HG03045 (cell line): ENCODE data around the gene HBS1L.

Source experiments
- ATAC-seq: cut with Tn5 transposase; IDR thresholded peaks from one replicate; pipeline ENCODE4 v1.9.1; 2021; ENCODE audit warnings: mild to moderate bottlenecking, moderate library complexity; ENCODE audit not compliant: unreplicated experiment

HBS1L gene

DNA sequence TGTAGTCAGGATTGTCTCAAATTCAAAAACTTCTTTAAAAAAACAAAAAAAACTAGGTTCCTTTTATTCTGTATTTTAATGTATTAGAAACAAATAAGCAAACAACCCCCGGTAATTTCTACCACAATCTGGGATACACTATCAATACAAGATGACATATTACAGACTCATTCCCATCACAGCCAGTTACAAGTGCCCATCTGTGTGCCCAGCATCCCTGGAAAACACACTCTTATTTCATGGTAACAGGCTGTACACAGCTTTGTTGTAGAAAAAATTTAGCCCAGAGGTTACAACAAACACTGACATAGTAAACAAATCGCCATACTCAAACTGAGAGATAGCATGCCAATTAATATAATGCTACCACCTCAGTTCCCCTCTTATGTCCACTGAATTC lies 16.3 kb downstream of the HBS1L start:
- no peak for ATAC-seq

DNA sequence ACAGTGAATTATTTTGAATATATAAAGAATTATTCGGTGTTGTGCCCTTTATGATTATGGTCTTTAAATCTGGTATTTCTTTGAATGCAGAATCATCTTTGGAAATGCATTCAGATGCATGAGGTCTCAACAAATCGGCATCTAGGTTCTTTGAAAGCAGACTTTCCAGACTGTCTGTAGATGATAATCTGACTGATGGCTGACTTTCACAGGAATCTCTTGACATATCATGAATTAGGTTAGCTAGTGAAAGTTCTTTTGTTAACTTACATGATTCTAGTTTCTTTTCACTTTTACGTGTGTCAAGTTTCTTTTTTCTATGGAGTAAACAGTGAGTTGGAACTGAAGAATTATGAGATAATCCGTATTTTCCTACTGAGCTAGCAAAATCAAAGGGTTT lies 17.1 kb downstream of the HBS1L start:
- ATAC-seq, result no peak

- ATAC-seq, result no peak
Measured at GRCh38 chr6:135036731-135037420, 17.7 kb downstream of the HBS1L start.

- ATAC-seq, result no peak
Measured at GRCh38 chr6:135033238-135033637, 21.4 kb downstream of the HBS1L start.

DNA sequence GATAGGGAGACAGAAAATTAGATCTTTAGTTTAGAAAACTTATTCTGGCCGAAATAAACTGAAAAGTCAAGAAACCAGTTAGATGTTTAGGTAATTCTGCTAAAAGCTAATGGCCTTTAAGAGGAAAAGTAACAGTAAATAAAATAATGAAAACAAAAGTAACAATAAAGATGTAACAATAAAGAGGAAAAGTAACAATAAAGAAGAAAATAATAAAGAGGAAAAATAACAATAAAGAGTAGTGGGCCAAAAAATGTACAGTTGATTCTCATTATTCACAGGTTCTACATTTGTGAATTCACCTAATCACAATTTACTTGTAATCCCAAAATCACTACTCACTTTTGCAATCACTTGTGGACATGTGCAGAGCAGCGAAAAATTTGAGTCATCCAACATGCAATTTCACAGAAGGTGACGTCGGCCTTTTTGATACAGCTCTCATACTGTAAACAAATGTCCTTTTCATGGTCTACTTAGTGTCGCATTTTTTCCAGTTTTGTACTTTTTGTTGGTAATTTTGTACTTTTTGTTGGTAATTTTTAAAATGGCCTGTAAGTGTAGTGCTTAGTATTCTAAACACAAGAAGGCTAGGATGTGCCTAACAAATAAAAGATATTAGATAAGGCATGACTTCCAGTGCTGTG lies 24.0 kb downstream of the HBS1L start:
- ATAC-seq, result no peak

- ATAC-seq, result peak; percentile 89
Measured at GRCh38 chr6:135030056-135030473, 24.6 kb downstream of the HBS1L start.

GRCh38 chr6:135025775-135026174 lies 28.8 kb downstream of the HBS1L start:
- ATAC-seq, result no peak

DNA sequence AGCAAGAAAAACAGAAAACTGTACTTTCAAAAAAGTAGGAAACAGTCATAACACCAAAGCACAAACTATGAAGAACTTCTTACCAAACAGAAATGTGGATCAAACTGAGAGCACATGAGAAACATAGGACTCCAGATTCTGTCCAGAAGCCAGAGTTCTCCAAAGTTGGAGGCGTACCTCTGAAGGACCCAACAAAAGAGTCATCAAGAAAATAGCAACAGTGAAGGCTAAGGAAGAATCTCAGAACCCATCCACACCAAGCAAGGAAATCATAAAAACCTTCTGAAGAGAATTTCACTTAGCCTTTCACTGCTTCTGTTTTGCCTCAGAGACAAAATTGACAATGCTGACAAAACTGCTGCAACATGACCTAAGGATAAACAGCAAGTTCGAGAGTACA lies 29.4 kb downstream of the HBS1L start:
- ATAC-seq, result no peak

DNA sequence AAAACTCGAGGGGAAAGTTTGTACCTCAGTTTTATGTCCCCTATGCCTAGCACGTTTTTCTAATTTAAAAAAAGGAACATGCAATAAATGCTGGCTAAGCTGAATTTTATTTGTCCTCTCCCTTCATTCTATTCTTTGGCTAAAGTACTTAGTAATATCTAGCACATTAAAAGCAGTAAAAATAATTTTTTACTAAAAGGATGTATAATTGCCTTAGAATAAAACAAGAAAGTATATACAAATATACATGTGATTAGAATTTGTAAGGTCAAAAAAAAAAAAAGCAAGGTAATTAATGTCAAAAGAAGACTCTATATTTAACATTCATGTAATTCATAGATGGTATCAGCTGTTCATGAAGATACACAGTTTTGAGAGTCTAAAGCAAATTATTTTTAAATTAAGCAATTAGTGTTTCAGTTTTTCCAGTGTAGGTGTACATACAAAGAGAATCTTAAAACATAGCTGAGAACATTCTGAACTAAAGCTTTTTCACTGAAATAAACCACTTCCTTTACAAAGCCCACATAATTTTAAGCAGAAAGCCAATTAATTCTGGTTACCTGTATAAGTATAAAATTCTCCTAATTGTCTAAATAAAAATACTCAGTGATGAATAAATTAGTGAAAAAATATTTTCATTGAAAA lies 32.4 kb downstream of the HBS1L start:
- no peak for ATAC-seq

DNA sequence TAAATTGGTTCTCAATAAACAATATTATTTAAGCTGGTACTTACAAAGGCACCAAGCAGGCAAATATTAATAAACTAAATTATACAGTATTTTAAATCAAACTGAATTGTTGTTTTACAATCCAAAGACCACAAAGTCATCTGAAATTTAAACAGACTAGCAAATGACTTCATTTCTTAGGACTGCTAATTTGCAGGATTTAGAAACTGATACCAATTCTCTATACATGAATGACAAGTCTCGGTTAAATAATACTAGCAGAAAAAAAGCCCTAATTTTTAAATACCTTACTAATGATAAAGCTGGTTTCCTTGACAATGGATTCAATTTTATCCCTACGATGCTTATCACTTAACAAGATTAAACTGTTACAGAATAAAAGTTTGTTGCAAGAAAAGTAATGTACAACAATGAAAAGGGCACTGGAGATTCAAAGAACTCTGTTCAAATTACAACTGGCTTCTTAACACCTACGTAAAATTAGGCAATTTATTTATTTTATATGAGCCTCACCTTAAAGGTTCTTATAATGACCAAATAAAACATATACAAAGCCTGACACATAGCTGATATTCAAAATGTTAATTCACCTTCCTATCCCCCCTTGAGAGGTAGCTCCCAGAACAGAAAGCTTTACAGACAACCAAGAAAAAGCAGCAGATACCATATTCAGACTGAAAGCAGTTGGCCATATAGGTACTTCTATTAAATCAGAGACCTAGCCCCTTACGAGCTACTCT lies 33.1 kb downstream of the HBS1L start:
- no peak for ATAC-seq

DNA sequence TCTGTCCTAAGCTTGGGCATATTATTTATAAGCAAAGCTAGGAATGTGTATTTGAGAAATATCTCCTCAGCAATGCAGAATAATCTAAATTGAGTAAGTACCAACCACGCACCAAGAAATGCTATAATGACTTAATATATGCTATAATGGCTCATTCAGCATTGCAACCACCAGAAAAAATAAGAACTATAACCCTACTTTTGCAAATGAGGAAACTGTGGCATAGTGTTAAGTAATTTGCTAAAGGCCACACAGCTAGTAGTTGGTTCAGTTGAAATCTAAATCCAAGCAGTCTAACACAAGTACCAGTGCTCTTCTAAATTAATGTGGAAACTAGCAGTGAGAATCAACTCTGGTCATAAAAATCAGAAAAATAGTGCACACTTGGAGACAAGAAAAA lies 35.7 kb downstream of the HBS1L start:
- ATAC-seq, result no peak

DNA sequence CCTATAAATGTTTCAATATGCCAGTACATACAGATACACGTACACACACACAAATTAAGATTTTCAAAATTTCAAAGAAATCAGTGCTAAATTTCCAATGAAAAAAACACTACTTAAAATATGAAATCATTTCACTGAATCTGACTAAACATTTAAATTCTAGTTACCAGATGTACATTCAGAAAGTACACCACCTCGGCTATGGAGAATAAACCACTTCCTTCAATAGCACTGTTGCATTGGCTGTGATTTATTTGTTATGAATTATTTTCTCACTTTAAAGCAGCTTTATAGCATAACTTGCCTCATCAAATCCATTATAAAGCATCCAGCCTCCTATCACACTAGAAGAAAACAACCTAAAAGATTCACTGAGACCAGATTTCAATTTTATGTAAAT lies 36.6 kb downstream of the HBS1L start:
- no peak for ATAC-seq

DNA sequence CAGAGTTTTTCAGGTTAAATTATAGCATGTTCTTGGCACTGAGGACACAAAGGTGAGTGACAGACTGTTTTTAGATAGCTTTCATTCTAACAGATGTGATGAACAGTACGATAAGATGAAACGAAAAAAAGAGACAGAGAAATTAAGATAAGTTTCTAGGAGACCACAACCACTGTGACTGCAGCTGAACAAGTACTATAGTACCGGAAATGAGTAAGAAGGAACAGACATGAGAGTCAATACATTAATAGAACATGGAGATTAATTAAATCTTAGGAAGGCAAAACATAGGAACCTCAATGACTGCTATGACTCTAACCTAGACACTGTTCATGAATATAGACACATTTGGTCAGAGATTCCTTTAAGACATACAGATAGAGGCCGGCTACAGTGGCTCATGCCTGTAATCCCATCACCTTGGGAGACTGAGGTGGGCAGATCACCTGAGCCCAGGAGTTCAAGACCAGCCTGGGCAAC lies 40.2 kb downstream of the HBS1L start:
- ATAC-seq, result peak; percentile 95

DNA sequence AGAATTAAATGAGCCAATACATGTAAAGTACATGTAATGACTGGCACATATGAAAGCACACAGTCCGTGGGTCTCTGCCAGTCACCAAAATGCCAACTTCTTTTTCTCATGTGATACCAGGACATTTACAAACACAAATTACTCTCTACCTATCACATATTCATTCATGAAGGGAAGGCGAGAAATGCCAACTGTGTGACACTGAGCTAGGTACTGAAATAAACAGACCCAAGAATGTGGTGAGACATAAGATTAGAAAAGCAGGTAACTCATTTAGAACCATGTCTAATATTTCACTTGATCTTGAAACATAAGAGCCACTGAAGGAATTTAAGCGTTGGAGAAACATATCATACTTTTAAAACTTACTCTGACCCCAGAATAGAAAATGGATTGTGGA lies 41.4 kb downstream of the HBS1L start:
- no peak for ATAC-seq

GRCh38 chr6:135012764-135013163 lies 41.9 kb downstream of the HBS1L start:
- no peak for ATAC-seq

GRCh38 chr6:135012349-135012748 lies 42.3 kb downstream of the HBS1L start:
- ATAC-seq, result no peak

DNA sequence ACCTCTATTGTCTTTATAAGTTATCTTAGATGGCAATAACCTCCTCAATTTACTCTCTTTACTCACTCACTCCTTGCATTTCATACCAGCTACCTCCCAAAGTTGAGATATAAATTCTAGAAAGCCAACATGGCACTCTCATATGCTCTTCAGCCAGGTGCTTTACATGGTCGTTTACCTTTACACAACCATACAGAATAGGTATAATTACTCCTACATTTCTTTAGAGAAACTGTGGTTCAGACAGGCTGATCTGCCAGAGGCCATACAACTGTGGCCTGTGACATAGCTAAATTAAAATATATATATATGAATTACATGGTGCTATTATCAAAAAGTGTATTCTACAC lies 45.7 kb downstream of the HBS1L start:
- ATAC-seq, result peak; percentile 24

- peak; percentile 78 for ATAC-seq
Measured at GRCh38 chr6:135008072-135008940, 46.3 kb downstream of the HBS1L start.

DNA sequence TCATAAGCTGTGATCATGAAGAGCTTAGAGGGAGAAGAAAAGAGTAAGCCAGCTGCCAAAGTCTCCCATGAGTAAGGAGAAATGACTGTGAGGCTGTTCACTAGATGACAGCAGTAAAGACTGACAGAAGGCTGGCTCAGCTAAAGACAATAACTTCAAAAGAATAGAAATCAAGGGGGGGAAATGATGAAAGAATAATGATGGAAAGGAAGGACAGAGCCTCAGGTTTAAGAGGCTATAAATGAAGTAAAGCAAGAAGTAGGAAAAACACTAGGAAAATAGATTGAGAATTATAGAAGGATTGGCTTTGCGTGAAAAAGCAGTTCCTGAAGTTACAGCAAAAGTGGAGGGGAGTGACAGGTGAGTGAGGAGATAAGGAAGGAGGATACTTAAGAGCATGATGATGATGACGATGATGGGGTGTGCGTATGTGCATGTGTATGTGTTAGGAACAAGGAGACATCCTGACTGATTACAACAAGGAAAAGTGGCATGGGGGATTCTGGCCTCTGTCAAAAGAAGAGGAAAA lies 48.2 kb downstream of the HBS1L start:
- ATAC-seq, result no peak

GRCh38 chr6:135004399-135004798 lies 50.2 kb downstream of the HBS1L start:
- ATAC-seq, result no peak
